Nephron (organoid): ENCODE measurements around the gene BTBD2.

Experiments
- H3K27ac Mint-ChIP-seq, 3 experiments: 2 replicates each; pipeline ENCODE4 v1.8.0; 2020; ENCODE audit warnings: mixed read lengths in 3 of 3, mild to moderate bottlenecking in 2 of 3, moderate library complexity in 1 of 3
- H3K27me3 Mint-ChIP-seq: 2 replicates; pipeline ENCODE4 v1.8.0; 2021; ENCODE audit warnings: low read depth, mild to moderate bottlenecking, moderate library complexity, mixed read lengths
- H3K36me3 Mint-ChIP-seq: 2 replicates; pipeline ENCODE4 v1.8.0; 2020; ENCODE audit warnings: low read depth, mixed read lengths
- H3K4me1 Mint-ChIP-seq: 2 replicates; pipeline ENCODE4 v1.8.0; 2020; ENCODE audit warnings: mixed read lengths
- H3K4me3 Mint-ChIP-seq, 3 experiments: 2 replicates each; pipeline ENCODE4 v1.8.0; 2020; ENCODE audit warnings: mild to moderate bottlenecking in 3 of 3, mixed read lengths in 3 of 3, moderate library complexity in 2 of 3
- H3K9me3 Mint-ChIP-seq: 2 replicates; pipeline ENCODE4 v1.8.0; 2020; ENCODE audit warnings: mixed read lengths
- TF ChIP-seq, protein P1 (sequence below), 3 experiments: fragments of 200-600 bp; sonication (generic); IDR thresholded peaks; one replicate each; pipeline ENCODE4 v1.5.0; 2021; ENCODE audit warnings: antibody characterized with exemption in 3 of 3; ENCODE audit not compliant: unreplicated experiment in 3 of 3

Gene BTBD2

DNA sequence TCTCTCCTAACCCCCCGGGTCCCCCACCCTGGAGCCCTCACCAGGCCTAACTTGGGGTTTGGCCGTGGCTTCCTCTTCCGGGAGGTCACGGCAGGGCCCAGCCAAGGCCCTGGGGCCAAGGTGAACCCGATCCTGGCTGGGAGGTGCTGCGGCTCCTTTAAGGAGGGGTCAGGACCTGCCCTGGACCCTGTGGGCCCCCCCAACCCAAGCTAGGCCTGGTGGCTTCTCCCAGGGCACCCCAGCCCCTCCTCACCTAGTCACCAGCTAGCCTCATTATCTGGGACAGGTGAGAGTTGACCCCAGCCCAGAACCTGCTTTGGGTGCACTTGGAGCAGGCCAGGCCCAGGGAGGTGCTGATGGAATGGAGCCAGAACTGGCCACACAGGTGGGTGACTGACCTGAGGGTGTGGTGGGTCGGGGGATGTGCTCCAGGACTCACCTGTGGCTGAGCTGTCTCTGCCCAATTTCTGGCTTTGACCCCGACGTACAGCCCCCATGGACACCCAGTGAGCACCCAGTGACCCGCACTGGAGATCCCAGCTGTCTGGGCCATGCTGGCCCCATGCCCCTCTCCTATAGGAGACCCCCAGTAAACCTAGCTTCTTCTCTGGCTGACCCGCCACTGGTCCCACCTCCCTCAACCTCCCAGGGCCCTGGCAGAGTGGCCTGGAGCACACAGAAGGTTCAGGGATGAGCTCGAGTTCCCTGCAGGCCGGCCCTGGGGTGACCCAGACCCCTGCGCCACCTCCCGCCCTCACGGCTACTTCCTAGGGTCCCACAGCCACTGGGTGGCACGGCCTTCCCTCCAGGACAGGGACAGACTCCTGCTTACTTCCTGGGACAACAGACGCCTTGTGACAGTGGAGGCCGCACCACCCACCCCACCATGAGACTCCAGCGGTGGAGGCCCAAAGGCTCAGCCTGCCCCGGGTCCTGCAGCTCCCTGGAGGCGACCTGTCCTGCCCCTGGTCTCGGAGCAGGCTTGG is 42.3 kb upstream of the BTBD2 start:
- no peak overlapping the region for H3K4me3 Mint-ChIP-seq
- H3K27me3 Mint-ChIP-seq = no peaks in the 10 kb centered on the region
- H3K4me1 Mint-ChIP-seq = peaks cover 31% of the 10 kb centered on the region
- H3K27ac Mint-ChIP-seq = peak overlapping the region; percentile 89 to 100 (median 99)
- no peaks in the 10 kb centered on the region for H3K9me3 Mint-ChIP-seq
- TF ChIP-seq, protein P1, sequence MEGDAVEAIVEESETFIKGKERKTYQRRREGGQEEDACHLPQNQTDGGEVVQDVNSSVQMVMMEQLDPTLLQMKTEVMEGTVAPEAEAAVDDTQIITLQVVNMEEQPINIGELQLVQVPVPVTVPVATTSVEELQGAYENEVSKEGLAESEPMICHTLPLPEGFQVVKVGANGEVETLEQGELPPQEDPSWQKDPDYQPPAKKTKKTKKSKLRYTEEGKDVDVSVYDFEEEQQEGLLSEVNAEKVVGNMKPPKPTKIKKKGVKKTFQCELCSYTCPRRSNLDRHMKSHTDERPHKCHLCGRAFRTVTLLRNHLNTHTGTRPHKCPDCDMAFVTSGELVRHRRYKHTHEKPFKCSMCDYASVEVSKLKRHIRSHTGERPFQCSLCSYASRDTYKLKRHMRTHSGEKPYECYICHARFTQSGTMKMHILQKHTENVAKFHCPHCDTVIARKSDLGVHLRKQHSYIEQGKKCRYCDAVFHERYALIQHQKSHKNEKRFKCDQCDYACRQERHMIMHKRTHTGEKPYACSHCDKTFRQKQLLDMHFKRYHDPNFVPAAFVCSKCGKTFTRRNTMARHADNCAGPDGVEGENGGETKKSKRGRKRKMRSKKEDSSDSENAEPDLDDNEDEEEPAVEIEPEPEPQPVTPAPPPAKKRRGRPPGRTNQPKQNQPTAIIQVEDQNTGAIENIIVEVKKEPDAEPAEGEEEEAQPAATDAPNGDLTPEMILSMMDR (IDR thresholded peaks at IDR 0.05; ENCODE audit: unreplicated experiment in 3 of 3) = no peak
- H3K36me3 Mint-ChIP-seq = no peaks in the 10 kb centered on the region

DNA sequence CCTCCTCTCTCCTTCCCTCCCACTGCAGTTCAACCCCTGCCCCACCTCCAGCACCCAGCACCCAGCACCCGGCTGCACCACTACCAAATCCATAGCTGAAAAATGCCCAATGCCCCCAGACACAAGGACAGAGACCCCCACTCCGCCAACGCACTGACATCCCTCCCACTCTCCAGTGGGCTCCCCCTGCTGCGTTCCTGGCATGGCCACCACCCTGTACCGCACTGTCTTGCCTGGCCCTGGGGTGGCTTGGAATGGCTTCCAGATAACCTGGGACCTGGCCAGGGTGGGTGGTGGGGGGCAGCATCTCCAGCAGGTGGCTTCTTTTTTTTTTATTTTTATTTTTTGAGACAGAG is 41.3 kb upstream of the BTBD2 start:
- Mint-ChIP-seq H3K4me1 (peaks cover 26% of the 10 kb centered on the region), H3K27me3 (no peaks in the 10 kb centered on the region), H3K36me3 (no peaks in the 10 kb centered on the region), H3K4me3 (peak overlapping the region in 2 of 3 experiments; percentile 6 to 47), H3K27ac (peak overlapping the region; percentile 86 to 91 (median 88)), H3K9me3 (no peaks in the 10 kb centered on the region)
- TF ChIP-seq, protein P1 (IDR thresholded peaks at IDR 0.05; ENCODE audit: unreplicated experiment in 3 of 3) = no peak

DNA sequence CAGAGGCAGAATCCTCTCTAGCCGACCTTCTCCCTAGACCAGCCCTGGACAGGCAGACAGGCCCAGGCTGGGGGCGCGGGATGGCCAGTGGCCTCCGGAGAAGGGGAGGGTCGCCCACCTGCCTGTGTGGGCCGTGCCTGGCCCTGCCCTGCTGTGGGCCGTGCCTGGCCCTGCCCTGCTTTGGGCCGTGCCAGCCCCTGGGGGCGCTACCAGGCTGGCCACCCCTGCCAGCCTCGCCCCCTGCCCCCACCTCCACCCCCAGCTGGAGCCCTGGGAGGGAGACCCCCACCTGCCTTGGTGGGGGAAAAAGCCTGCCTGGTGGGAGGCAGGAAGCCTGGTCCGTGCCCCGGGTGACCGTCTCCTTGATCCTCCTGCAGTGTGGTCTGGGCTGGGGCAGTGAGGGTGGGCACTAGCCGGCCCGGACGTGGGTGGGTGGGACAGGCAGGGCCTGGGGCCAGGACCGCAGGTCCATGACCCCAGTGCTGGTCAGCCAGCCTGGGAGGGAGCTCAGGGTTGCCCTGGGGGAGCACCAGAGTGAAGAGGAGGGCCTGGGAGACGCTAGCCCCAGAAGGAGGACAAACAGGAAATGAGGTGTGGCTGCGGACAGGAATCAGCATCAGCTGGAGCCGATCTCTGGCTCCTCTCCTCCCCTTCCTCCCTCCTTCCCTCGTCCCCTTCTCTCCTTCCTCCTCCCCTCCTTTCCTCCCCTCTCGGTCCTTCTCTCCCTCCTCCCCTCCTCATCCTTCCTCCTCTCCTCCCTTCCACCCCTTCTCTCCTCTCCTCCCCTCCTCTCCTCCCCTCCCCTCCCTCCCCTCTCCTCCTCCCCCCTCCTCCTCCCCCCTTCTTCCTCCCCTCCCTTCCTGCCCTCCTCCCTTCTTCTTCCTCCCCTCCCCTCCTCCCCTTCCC is 40.7 kb upstream of the BTBD2 start:
- Mint-ChIP-seq H3K27ac (peak overlapping the region; percentile 86 to 97 (median 91)), H3K4me3 (peak overlapping the region; percentile 44 to 67 (median 53)), H3K9me3 (no peaks in the 10 kb centered on the region), H3K4me1 (peaks cover 21% of the 10 kb centered on the region), H3K27me3 (no peaks in the 10 kb centered on the region), H3K36me3 (no peaks in the 10 kb centered on the region)
- TF ChIP-seq, protein P1 (IDR thresholded peaks at IDR 0.05; ENCODE audit: unreplicated experiment in 3 of 3) = no peak

DNA sequence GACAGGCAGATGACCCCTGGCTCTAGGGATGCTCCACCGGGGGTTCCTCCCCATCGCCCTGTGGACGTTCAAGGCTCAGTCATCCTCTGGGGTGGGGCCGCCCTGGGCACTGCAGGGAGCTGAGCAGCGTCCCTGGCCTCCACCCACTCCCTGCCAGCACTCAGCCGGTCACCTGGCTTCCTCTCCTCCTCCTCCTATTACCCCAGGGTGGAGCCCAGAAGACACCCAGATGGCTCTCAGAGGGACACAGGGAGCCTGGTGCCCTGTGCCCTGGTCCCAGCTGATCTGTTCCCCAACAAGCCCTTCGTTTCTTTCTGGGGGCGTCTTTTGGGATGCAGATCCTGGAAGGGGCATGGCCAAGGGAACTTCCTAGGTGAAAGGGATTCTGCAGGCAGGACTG is 39.2 kb upstream of the BTBD2 start:
- peaks cover 12% of the 10 kb centered on the region for H3K4me1 Mint-ChIP-seq
- TF ChIP-seq, protein P1 (IDR thresholded peaks at IDR 0.05; ENCODE audit: unreplicated experiment in 3 of 3) = no peak
- no peaks in the 10 kb centered on the region for H3K9me3 Mint-ChIP-seq
- peak overlapping the region in 1 of 3 experiments; percentile 30 for H3K4me3 Mint-ChIP-seq
- H3K36me3 Mint-ChIP-seq = no peaks in the 10 kb centered on the region
- H3K27ac Mint-ChIP-seq = peak overlapping the region in 1 of 3 experiments; percentile 91
- no peaks in the 10 kb centered on the region for H3K27me3 Mint-ChIP-seq

DNA sequence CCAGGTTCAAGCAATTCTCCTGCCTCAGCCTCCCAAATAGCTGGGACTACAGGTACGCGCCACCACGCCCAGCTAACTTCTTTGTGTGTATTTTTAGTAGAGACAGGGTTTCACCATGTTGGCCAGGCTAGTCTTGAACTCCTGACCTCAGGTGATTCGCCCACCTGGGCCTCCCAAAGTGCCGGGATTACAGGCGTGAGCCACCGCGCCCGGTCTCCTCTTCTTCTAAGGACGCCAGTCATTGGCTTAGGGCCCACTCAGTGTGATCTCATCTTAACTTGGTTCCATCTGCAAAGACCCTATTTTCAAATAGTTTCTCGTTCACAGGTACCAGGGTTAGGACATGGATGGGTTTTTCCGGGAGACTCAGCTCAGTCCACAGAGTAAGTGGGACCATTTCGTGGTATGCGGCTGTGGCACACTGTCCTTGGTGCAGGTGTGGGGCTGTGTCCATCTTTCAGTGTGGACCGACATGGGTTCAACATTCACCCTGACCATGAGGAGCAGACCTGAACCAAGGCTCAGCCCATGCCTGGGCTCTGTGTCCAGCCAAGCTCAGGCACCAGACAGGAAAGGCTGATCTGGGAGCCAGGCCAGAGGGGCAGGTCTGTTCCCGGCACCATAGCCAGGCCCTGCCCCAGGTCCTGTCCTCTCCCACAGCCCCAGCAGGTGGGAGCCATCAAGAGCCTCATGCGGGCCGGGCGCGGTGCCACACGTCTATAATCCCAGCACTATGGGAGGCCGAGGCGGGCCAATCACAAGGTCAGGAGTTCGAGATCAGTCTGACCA is 38.3 kb upstream of the BTBD2 start:
- TF ChIP-seq, protein P1 (IDR thresholded peaks at IDR 0.05; ENCODE audit: unreplicated experiment in 3 of 3) = no peak
- H3K27me3 Mint-ChIP-seq = no peaks in the 10 kb centered on the region
- no peaks in the 10 kb centered on the region for H3K36me3 Mint-ChIP-seq
- H3K27ac Mint-ChIP-seq = peak overlapping the region in 2 of 3 experiments; percentile 76 to 91
- H3K4me1 Mint-ChIP-seq = peaks cover 10% of the 10 kb centered on the region
- no peaks in the 10 kb centered on the region for H3K9me3 Mint-ChIP-seq
- H3K4me3 Mint-ChIP-seq = peak overlapping the region; percentile 37 to 46 (median 40)
